ENCODE results near the gene FSTL4.
A peak's percentile ranks its signal among the peaks of the same experiment; 100 is the strongest.

The FSTL4 gene

DNA sequence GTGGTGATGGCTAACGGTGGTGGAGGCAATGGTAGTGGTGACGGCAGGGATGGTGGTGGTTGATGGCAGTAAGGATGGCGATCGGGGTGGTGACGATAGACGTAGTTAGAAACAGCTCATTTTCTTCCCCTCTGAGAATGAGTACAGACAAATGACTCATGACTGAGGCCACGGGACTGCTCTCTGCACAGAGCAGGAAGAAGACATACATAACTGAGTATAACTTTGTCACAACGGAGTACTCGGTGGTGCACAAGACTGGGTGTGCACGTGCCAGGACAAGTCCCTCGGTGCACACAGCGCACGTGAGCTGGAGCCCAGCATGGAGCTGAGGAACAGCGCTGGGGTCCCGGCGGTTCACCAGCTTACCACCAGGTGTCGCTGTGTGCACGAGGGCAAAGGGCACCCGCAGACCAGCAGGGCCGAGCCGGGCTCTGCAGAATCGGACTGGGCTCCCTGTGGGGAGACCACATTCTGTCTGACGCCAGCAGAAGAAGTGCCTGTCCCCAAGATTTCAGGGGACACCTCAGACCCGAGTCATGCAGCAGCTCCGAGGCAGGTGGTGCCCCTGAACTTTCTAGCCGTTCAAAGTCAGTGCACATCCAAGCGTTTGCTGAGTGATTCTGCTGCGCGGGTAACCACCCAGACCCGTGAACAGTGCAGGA is 188.6 kb downstream of the FSTL4 start:
- DNase-seq: peak; percentile 63

DNA sequence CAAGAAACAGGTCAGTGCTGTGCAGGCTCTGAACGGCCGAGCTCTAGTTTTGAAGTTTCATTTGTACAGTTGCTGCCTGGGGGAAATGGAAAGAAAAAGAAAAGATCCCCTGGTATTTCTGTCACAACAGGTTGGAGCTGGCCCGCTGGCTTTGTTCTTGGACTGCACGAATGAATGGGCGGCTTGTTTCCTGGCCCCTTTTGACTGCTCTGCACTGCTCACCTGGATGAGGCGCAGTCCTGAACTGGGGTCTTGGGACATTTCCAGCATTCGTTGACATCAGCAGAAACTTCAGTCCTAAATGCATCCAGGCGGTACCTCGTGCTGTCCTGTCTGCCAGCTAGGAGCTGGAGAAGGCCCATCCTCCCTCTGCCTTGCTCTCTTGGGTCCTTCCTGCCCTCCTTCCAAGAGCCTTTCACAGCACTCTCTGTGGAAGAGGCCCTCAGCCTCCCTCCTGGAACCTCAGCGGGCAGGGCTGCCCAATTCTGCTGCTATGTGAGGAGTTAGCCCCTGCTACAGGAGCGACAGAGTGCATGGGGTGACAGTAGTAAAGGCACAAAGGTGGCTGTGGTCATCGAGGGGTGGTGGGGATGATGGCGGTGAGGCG is 189.2 kb downstream of the FSTL4 start:
- no peak for DNase-seq

DNA sequence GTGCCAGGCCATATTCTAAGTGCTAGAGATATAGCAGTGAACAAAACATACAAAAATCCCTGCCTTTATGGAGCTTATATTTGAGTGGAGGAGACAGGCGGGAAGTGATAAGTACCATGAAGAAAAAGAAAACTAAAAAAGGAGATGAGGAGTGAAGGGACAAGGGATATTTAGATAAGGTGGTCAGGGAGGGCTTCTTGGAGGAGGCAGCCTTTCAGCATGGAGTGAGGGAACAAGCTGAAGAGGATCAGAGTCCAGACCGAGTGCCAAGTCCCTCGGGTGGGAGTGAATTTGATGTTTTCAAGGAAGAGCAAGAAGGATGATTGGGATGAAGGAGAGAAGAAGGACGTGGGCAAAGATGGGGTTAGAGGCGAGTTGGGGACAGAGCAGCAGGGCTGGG is 190.5 kb downstream of the FSTL4 start:
- DNase-seq: no peak

DNA sequence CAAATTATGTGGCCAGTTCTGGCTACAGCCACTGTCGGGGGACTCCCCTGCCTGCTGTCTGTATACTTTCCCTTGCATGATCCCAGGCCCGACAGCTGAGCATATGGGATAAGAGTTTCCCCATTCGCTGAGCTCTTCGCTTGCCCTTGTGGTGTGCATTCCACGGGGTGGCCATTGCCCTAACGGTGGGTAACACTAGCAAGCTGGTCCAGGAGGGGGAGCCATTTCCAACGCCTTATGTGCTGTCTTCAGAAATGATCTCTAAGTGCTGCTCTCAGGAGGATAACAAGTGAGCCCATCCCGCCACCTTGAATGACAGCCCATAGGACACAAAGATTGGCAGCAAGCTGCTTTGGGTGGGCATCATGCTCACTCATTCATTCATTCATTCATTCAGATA is 190.9 kb downstream of the FSTL4 start:
- no peak for DNase-seq

- no peak for DNase-seq
These were observed 191.7 kb downstream of the FSTL4 start for GRCh38 chr5:133420440-133421301.

DNA sequence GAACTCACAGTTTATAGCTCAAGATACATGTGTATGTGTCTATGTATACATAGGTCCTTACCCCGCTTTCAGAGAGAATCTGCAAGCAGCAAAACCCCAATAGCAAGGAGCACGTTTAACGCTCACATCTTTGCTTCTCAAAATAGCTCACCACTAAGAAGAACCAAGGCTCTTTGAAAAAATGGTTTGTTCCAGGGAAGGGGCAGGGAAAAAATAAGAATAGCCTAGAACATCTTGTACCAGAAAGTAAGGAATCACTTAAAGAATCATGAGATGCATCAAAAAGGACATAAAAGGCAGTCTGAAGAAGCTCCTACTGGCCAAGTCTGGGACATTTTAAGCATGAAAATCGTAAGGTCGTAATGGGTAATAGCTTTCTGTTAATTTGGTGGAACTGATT is 196.4 kb downstream of the FSTL4 start:
- no peak for DNase-seq

DNA sequence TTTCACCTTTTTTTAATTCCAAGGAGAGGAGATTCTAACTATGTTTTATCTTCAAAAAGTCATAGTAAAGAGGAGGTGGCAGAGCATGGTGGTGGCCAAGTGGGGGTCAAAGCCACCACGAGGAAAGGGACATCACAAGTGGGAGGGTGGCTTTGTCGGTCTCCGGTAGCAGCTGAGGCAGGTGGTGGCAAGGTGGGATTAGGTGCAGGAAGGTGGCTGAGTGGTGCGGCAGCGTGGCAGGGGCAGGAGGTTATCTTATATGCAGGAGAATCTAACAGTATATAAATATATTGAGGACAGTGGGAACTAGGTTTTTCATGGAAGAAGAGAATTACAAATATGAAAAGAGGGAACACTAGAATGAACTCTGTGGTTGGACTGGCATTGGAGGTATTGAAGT is 196.8 kb downstream of the FSTL4 start:
- no peak for DNase-seq

DNA sequence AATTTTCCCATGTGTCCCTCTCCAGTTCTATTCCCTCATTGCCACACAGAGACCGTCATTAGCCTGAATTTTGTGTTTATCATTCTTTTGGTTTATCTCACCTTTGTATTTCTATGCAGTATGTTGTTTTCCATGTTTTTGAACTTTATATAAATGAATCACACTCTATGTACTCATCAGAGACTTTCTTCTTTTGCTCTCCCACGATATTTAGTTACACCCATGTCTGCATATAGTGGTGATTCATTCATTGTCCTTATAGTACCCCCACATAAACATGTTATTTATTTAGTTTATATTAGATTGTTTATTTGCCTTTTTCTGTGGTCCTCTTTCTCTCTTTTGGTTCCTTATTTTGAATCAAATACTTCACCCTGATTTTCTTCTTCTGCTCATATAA is 199.7 kb downstream of the FSTL4 start:
- no peak for DNase-seq

GRCh38 chr5:133410335-133410828 is 202.0 kb downstream of the FSTL4 start:
- DNase-seq: no peak

- no peak for DNase-seq
These were observed 203.1 kb downstream of the FSTL4 start for GRCh38 chr5:133409210-133409674.

DNA sequence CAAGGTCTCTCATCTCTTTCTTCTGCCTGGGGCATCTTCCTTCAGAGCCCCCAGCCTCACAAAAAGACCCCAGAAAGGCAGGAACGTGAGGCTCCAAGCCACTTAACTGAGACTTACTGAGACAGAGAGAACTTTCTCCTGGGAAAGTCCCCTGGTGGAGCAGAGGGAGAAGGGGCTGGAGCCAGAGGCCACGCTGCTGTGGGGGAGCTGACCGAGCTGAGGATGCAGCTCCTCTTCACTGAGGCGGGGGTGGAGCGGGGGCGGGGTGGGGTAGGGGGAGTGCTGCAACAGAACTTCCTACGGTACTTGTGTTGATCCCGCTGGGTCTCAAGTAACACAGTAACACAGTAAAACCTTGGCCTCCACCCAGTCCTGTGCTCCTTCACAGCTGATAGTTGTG is 204.0 kb downstream of the FSTL4 start:
- no peak for DNase-seq

GRCh38 chr5:133406977-133407632 is 205.2 kb downstream of the FSTL4 start:
- DNase-seq: no peak

DNA sequence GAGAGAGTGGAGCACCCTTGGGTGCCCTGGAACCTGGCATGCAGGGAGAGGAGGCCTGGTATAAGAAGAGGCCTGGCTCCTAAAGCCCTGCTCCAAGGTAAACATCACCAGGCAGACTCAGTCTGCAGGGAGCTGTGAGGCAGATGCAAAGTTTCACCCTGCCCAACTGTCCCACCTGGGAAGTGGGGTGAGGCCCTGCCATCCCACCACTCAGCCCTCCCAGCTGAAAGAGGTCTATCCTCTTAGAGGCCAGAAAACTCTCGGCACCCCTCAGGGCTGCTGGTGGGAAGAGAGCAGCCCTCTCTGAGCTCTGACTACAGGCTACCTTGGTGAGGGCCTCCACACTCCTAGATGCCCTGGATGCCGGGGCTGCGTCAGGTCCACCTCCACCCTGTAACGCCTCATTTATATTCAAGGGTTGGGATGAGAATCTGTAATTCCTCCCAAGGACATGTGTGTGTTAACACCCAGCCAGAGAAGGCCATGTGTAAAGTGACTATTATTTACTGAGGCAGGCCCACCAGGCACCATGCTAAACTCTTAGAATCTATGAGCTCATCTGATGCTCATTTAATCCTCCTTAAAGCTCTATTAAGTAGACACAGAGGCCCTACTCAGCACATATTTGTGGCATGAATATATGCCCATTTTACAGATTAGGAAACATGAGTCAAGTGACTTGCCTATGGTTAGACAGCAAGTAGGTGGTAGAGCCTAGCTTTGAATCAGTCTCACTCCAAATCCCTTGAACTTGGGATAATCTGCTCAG is 205.9 kb downstream of the FSTL4 start:
- no peak for DNase-seq

- DNase-seq: no peak
These were observed 206.9 kb downstream of the FSTL4 start for GRCh38 chr5:133405275-133406034.

DNA sequence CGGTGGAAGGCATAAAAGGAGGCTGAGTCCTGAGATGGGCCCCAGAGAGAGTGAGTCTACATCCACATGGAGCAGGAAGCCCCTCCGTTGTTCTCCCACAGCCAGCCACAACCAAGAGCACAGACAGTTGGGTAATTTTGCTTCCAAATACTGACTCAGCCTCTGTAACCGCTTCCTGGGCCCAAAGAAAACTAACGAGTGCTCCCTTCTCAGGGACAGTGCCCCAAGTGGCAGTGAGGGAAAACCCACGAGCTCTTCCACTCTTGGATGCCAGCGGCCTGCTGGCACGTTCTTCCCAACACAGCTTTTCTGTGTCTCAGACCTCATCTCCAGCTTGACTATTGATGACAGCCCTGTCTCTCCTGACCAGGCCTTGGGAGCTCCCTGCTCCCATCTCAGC is 207.6 kb downstream of the FSTL4 start:
- no peak for DNase-seq

DNA sequence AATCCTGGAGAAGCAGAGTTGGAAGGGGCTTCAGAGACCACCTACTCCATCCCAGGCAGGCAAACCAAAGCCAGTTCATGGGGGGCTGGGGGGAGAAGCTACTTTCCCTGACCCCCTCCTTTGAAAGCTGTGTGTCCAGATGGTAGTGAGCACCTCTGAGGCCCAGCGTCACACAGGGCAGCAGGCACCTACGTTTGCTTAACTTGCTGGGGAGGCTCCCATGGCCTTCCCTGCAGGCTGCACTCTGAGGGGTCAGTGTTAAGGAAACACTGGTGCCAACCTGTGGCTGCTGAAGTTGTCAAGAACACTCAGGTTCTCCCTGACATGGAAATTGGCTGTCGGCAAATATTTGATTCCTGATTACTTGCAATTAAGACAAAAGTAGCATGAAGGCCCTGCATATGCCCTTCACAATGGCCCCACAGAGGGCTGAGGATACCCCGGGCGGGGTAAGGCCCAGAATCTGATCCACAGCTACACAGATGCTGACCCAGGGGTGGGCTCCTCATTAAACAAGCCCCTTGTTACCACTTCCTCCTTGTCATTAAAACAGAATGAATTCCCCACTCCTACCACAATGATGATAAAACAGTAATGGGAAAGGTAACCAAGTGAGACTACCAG is 208.5 kb downstream of the FSTL4 start:
- DNase-seq: no peak

DNA sequence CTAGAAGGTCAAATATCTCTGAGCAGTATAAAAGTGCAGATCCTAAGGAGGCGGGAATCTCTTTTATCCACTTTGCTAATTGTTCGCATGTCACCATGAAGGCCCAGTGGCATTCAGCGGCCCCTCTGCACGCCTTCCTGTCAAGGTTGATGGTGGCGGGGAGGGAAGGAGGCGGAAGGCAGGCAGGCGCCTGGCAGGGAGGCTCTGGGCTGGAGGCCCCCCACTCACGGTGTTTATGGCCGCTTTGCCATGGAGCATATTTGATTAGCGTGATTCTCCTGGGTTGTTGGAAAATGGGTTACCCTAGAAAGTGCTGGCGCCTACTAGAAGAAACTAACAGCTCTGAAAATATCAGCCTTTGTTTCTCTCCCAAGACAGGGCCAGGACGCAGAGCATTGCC is 209.6 kb downstream of the FSTL4 start:
- DNase-seq: no peak

DNA sequence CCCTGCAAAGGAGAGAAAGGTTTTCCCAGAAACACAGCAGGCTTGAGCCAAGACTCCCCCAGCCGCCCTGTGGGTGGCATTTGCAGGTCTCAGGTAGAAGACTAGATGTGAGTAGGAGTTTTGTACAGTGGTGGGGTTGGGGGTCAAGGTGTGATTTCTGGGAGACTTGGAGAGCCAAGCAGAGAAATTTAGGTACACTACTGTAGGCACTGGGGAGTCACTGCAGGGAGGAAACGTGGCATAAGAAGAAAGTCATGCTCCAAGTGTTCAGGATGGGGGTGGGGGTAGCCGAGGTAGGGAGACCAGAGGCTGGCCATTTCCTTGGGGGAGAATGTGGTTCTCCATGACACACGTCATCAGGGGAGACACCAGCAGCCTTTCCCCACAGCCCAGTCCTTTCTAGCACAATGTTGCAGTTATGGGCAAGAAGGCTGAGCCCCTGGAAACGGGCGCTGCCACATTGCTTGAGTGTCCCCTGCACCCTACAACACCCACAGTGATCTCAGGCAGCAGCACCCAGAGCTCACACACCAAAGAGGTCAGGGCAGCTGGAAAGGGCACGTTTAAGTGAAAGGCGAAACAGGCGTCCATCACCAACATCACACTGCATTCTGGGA is 210.5 kb downstream of the FSTL4 start:
- DNase-seq: no peak

DNA sequence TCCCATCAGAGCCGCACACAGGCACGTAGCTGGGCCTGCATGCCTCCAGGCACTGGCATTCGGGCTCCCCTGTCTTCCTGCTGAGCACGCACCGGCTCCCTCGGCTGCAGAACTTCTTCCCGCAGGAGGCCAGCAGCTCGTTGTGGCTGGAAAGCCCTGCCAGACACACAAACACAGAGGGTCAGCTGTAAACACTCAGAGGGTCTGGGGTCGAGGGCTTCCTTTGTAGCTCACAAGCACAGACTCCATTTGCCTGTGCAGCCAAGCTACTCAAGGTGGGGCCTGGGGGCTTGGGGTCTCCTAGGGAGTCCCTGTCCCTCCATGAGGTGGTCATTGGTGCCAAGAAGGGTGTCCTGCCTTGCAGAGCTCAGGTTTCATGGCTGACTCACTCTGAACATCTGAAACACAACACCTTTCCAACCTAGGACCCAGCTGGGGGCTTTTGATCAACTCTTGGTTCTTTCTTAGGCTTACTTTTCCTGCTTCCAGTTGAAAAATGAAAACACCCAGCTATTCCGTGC is 211.4 kb downstream of the FSTL4 start:
- no peak for DNase-seq

GRCh38 chr5:133400120-133400519 is 212.2 kb downstream of the FSTL4 start:
- DNase-seq: no peak
